ENCODE measurements around the gene BOLA3.
A peak's percentile ranks its signal among the peaks of the same experiment; 100 is the strongest.
"Not testable (repeated sequence)": the region's sequence is repeated elsewhere in the genome, so short reads cannot be mapped to it uniquely, and the experiment has no call there.

BOLA3 gene

DNA sequence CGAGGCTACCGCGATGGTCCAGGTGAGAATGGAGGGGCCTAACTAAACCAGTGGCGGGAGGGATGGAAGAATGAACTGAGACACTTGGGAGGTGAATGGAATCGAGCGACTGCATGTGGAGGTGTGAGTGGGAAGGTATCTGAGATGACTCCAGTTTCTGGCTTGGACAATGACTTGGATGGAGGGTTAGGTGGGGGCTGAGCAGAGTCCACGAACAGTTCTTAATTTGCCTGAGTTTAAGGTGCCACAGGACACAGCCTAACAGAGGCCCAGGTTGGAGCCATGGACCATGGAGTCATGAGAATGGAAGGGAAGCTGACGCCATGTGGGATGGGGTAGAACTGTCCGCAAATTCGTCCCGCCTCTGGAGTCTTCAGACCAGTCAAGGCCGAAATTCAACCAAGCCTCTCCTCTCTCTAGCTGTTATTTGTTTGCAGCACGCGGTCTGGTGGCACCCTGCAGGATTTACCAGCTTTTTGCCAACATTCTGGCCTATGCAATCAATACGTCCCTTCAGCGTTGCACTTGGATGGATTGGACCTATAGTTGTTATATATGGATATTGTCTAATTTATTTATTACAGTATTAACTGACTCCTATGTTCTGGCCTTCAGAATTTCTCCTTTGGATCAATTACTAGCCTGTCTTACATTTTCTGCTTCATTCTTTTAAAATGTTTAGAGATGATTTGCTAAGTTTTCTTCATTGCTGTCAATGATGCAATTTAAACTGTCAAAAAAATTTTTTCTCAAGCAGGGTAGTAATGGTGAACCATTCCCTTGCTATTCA is 940 bp upstream of the BOLA3 start:
- no peak for DNase-seq

DNA sequence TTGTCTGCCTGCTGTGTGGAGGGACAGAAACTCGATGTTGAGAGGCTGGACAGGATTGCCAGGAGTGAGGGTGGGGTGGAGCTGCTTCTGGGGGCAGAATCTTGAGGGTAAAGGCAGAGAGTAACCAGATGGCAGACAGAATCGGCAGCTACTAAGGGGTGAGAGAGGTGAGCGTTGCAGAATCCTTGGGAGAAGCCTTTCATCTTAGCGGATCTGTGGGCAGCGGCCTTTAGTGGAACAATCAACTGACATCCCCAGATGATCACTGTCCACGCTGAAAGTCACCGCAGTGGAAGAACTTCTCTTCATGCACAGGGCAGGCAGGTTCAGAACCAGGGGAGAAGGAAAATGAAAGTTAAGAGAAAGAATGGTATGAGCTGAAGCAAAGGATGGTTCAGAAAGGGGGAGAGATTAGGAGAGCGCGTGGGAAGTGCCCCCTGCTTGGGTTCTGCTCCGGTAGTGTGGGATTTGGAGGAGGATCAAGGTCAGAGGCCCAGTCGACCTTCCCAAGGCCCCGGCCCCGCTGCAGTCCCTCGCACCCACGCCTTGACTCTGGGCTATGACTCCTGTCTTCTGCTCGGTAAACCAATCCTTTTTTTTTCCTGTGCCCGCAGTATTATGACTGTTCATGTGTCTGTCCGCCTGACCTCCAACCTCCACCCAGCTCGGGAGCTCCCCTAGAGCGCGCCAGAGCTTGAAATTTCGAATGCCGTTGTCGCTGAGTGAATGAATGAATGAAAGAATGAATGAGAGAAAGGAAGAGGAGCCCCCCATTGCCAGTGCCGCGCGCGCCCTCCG is 584 bp downstream of the BOLA3 start:
- peak in 1 of 5 donors; percentile 40 for DNase-seq

- DNase-seq = no peak
Measured at GRCh38 chr2:74142340-74142739, 5.4 kb downstream of the BOLA3 start.

DNA sequence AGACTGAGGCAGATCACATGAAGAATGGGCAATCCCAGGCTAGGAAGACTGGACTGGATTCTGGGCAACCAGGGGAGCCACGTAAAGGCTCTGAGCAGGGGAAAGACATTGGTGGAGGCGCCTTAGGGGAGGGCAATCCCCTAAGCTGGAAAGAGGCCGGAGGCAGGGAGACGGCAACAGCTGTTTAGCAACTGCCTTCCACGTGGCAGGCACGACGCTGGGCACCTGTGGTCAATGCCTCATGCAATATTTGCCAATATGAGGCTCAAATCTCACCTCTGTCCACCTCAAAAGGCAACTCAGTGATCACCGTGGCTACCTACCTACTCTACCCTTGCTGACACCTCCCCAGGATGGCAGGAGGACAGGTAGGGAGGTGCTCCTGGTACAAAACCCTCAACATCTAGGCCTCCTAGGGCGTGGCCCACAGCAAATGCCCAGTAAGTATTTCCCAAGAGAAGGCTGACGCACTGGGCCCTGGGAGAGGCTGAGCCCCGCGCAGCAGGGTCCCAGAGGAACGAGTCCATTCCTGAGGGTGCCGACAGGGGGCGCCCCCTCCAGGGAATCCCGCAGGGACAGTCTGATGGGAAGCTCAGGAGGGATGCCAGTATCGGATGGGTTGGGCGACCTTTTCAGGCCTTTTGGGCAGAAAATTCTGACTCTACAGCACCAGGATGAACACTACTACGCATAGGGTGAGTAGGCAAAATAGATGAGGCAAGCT is 8.9 kb downstream of the BOLA3 start:
- no peak for DNase-seq

DNA sequence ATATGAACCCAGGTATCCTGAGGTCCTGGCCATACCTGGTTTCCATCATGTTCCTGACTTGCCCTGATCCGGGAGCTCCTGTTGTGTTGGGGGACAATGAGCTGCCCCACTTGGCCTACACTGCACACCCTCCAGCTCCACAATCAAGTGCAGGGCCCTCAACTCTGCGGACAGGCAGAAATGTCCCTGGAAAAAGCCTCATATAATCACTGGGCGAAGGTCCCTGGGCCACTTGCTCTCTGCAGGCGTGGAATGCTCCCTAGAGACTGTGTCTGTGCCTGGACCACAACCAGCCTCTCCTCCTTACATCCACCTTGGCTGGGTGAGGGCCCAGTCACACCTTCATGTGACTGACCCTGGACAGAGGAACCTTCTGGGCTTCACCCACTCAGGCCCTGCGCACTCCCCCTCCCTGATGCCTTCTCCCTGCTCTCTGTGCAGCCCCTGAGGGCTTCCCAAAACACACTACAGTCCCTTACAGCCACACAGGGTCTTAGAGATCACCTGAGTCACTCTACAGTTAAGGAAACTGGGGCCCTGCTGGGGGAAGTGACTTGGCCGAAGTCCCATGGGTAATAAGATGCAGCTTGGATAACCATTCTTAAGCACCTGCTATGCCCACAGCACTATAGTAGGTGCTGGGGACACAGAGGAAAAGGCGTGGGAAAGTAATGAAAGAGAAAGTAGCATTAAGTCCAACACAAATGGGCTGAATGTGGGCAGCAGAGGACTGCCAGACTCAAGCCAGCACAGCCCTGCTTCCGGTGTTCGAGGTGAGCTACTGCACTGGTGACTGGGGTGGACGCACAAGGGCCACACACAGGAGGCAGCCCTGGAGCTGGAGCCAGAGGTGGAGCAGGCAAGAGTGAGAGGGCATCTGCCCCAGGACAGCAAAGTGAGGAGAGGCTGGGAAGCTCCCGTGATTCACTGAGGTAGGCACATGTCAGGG is 9.8 kb downstream of the BOLA3 start:
- no peak for DNase-seq

DNA sequence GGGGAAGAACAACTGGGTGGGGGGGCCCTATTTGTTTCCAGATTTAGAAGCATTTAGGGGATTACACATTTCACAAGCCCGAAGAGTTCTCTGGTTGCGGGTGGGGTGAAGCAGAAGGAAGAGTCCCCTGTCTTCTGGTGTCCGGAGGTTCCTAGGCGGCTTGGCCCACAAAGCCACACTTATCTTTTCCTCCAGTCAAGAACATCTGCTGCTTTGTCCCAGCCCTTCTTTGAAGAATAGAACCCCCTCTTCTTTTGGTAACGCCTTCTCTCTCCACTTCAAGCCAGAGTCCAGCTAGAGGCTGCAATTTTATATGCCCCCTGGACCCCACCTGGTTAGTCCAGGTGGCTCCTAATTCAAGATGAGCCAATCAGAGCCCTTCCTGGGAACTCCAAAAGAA is 15.8 kb downstream of the BOLA3 start:
- DNase-seq = no peak

DNA sequence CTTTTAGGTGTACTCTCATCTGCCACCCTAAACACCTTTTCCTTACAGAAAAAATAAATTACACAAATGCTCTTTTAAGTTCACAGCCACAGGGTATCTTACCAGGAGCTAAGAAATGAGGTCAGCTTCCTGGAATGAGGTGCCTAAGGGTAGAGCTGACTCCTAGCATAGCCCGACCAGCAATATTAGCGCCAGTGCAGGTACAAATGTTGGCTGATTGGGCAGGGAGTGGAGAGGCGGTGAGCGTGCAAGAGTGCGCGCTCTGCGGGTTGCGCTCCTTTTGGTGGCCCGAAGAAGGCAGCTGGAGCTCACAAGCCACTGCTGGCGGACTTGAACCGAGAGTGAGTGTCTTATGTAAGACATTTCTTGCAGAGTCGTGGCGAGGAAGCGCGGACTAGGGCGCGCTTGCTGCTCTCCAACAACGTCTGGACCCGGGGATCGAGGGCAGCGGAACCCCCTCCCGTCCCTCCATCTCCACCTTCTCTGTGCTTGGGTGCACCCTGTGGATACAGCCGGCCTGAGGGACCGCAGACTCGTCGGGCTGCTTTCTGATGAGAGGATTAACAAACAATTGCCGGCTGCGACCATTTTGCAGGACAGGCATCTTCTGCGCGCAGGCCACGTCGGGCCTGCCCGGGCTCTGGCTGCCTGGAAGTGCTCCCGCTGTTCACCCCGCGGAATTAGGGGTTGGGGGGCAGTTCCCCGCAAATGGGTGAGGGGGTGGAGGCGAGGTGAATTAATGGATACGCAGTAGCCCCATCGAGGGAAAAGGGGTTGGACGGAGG is 17.3 kb downstream of the BOLA3 start:
- DNase-seq = no peak

GRCh38 chr2:74128206-74128605 is 19.5 kb downstream of the BOLA3 start:
- no peak for DNase-seq

- not testable (repeated sequence) for DNase-seq
Measured at GRCh38 chr2:74123955-74124354, 23.8 kb downstream of the BOLA3 start.

DNA sequence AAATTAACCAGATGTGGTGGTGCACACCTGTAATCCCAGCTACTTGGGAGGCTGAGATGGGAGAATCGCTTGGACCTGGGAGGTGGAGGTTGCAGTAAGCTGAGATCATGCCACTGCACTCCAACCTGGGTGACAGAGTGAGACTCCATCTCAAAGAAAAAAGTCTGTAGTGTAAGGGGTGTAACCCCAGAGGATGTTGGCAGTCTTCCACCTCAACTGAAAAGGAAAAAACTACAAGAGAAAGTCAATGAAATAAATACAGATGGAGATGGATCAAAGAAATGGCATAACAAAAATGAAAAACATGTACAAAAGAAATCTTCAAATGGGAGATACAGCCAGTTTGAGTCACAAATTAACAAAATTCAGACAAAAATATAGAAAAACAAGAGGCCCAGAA is 25.9 kb downstream of the BOLA3 start:
- not testable (repeated sequence) for DNase-seq

DNA sequence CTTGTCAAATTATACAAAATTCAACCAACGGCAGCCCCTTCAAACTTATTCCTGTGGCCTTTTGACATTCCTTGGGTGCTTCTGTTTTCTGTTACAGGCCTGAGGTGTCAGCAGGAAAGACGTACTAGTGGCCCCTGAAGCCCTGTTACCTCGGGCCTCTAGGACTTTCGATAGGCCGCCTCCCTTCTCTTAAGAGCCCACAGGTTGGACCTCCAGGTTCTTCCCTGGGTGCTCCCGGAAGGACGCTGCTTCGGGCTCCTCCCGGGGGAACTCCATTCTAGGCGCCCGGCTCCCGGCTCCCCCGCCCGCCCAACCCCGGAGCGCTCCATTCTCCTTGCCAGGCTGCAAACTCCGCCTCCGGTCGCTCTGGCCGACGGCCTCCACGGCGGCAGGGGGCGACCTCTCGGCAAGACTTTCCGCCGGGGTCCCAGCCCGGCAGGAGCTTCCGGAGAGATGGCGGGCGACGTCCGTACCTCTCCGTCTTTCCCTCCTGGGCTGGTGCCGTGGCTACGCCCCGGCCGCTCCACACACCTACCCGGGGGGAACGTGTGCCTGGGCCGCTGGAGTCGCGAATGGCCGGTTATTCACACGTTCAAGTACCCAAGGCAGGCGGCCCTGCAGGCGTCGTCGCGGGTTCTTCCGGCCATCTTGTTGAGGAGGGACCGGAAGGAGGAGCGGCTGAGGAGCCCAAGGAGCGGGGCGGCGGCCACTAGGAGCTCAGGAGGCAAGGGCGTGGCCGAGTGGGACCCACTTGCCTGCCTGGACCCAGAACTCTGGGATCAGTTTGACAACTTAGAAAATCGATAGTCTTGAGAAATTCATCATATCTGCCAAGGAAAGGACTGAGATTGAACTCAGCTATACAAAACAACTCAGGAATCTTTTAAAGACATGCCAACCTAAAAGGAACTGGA is 27.5 kb downstream of the BOLA3 start:
- DNase-seq = peak; percentile 59 to 90 (median 69)

- DNase-seq = no peak
Measured at GRCh38 chr2:74119339-74119738, 28.4 kb downstream of the BOLA3 start.

DNA sequence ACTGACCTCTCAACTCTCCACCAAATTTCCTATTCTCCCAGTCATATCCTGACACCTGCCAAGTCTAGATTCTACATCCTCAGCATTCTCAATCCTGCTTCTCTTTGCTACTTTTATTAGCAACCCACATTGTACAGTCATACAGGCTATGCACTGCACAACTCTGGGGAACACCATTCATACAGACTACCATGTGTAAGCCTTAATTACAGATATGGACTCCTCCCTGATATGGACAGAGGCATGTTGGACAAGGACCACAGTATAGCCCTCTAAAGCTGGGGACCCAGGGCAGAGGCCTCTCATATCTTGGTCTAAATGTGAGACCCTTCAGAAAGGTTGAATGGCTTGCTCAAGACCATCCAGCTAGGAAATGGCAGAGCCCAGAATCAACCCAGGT is 36.3 kb downstream of the BOLA3 start:
- no peak for DNase-seq

GRCh38 chr2:74110537-74110936 is 37.2 kb downstream of the BOLA3 start:
- DNase-seq = no peak

DNA sequence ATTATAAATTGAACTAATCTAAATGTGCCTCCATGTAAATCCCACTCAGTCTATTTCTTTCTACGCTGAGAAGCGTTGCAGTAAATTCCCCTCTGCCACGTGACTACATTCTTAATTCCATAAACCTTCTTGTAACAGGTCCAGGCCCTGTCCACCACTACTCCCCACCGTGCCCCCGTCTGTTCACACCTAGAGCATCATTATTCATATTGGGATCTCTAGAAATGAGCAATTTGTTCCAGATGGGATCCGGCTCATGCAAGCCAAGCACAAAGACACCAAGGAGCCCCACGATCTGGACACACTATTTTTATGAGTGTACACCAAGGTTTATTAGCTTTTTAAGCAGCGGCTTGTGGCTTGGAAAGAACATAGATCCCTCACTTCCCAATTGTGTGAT is 38.2 kb downstream of the BOLA3 start:
- no peak for DNase-seq

DNA sequence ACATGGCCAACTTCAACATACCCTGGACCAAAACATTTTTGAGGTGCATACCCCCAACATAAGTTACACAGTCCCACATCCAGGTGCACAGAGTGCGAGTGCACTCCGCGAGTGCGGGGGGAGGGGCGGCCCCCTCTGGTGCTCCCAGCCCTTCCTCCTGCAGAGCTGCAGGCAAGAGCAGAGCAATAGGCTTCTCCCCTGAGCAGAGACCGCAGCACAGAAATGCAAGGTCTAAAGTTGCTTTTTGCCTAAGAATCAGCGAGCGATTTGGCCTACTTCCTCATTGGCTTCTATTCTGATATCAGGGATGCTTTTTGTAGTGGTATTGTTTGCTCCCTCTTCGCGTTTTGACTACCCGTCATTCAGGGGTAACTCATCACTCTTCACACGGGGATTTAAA is 40.6 kb downstream of the BOLA3 start:
- no peak for DNase-seq

GRCh38 chr2:74105413-74105812 is 42.3 kb downstream of the BOLA3 start:
- no peak for DNase-seq

DNA sequence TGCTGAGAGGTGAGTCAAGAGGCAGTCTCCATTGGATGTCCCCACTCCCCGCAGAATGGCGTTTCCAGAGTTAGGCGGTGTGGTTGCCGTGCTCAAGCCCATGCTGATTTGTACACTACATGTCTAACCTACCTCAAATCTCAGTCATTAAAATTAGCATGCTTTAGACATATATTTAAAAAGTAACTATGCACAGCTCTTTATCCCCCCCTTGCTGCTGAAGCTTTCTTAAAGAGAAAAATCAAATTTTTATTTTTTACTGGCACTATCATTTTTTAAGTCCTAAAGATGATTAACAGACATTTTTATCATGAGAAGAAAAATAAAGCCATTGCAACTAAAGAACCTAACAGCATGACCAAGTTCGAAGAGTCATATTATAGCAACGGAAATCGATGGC is 42.9 kb downstream of the BOLA3 start:
- DNase-seq = no peak

DNA sequence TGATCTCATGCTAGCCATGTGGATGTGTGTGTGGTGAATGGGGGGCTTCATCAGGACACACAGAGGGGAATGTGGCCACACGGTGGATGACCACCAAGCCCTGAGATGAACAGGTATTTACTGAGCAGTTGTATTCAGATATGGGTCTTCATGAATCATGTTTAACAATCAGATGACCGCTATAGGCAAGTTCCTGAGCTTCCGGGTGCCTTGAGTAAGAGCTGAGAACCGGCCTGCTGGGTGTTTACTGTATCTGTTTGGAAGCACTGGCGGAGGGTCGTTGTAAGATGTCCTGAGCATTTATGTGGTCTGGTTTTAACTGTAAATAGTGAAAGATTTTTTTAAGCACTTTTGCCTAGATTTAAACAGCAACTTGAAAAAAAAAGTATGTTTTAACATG is 43.9 kb downstream of the BOLA3 start:
- no peak for DNase-seq

DNA sequence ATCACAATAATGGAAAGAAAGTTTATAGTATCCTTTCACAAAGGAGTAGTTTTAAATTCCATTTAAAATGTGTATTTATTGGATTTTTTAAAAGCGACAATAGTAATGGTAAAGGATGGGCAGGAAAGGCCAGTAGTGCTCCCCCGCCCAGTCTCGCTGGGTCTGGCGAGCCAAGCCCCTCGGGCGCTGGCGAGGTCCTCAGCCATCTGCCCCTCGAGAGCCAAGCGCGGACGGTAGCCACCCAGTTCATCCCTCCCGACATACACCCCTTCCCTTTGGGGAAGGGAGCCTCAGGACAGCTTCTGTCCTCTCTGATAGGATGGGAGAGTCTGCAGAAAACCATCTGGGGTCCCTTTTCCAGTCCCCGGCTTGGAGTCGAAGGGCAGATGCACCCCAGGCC is 45.2 kb downstream of the BOLA3 start:
- no peak for DNase-seq

Measured in T-helper 1 cell (primary cell).